CD4-positive, alpha-beta memory T cell (primary cell): ENCODE measurements around the gene CDC6. TPM values are rescaled to one million over a fixed set of nuclear protein-coding genes. Genes with fewer than 3 reads are reported as not detected.

Experiments
- CTCF ChIA-PET: fragments of 350-600 bp; sonication (Branson Sonifier 250); formaldehyde crosslinking; loops from one replicate; lab custom pipeline; 2021; ENCODE audit warnings: inconsistent platforms; ENCODE audit not compliant: partially characterized antibody; lab: Charles Lee
- POLR2A ChIA-PET: fragments of 350-600 bp; sonication (Branson Sonifier 250); formaldehyde crosslinking; loops from one replicate; lab custom pipeline; 2021; ENCODE audit not compliant: partially characterized antibody; lab: Charles Lee
- DNase-seq, 5 donors: peaks; one replicate each; pipeline versions ENCODE4 v3.0.0 to v3.0.0-alpha.2; 2020 to 2022; ENCODE audit warnings: mixed read lengths in 1 of 5
- H3K27ac ChIP-seq: one replicate; pipeline ENCODE4 v1.7.0; 2013; ENCODE audit warnings: low read depth, low read length
- H3K27me3 ChIP-seq: 2 replicates; pipeline ENCODE4 v1.7.0; 2013; ENCODE audit warnings: mild to moderate bottlenecking, low read length, moderate library complexity; ENCODE audit not compliant: insufficient read depth
- H3K36me3 ChIP-seq: 2 replicates; pipeline ENCODE4 v1.7.0; 2013; ENCODE audit warnings: mild to moderate bottlenecking, low read length, moderate library complexity; ENCODE audit not compliant: insufficient read depth
- H3K4me1 ChIP-seq: 2 replicates; pipeline ENCODE4 v1.7.0; 2013; ENCODE audit warnings: mild to moderate bottlenecking, low read length, moderate library complexity; ENCODE audit not compliant: insufficient read depth
- H3K4me3 ChIP-seq, 2 donors: one replicate each; pipeline ENCODE4 v1.7.0; 2013; ENCODE audit warnings: low read length in 2 of 2, mild to moderate bottlenecking in 1 of 2
- H3K9me3 ChIP-seq, 2 donors: one replicate each; pipeline ENCODE4 v1.7.0; 2013; ENCODE audit warnings: low read length in 2 of 2, control low read depth in 1 of 2; ENCODE audit not compliant: control insufficient read depth in 1 of 2
- H3K27ac Mint-ChIP-seq, 7 donors: one replicate each; pipeline ENCODE4 v1.8.0; 2020 to 2021; ENCODE audit warnings: mixed read lengths in 7 of 7, mild to moderate bottlenecking in 6 of 7, inconsistent platforms in 3 of 7, moderate library complexity in 3 of 7
- H3K27me3 Mint-ChIP-seq, 2 donors: one replicate each; pipeline ENCODE4 v1.8.0; 2020 to 2021; ENCODE audit warnings: mixed read lengths in 2 of 2
- H3K36me3 Mint-ChIP-seq, 2 donors: one replicate each; pipeline ENCODE4 v1.8.0; 2020 to 2021; ENCODE audit warnings: mixed read lengths in 2 of 2, inconsistent platforms in 1 of 2, mild to moderate bottlenecking in 1 of 2
- H3K4me1 Mint-ChIP-seq, 4 donors: one replicate each; pipeline ENCODE4 v1.8.0; 2020 to 2021; ENCODE audit warnings: mixed read lengths in 4 of 4, mild to moderate bottlenecking in 1 of 4
- H3K4me3 Mint-ChIP-seq, 8 donors: one replicate each; pipeline ENCODE4 v1.8.0; 2020 to 2021; ENCODE audit warnings: mixed read lengths in 8 of 8, mild to moderate bottlenecking in 7 of 8, moderate library complexity in 6 of 8, inconsistent platforms in 3 of 8
- H3K9me3 Mint-ChIP-seq, 8 donors: one replicate each; pipeline ENCODE4 v1.8.0; 2020 to 2021; ENCODE audit warnings: mixed read lengths in 8 of 8, mild to moderate bottlenecking in 5 of 8, inconsistent platforms in 3 of 8, moderate library complexity in 1 of 8
- intact Hi-C: fragments of 100-400 bp; cut with micrococcal nuclease; formaldehyde crosslinking; loops from one replicate; pipeline ENCODE4 v1.15.1; 2023
- polyA plus RNA-seq, 2 donors: library from polyadenylated mRNA; unstranded; fragments of 300-500 nt; fragmentation: Illumina TruSeq; gene quantifications; one replicate each; pipeline ENCODE4 v1.2.3, GENCODE V29; 2021
- total RNA-seq, 2 experiments: library from RNA; stranded (reverse); gene quantifications; one replicate each; pipeline ENCODE4 v1.2.3, GENCODE V29; 2021

Gene CDC6
- total and polyA plus RNA-seq, 4 experiments from 2014 or later: 0.61 to 2.1 (median 0.79) TPM

- H3K27me3 Mint-ChIP-seq: no peaks in the 10 kb centered on the region
- peaks cover 9 to 31% of the 10 kb centered on the region in 2 donors for H3K36me3 Mint-ChIP-seq
- Histone ChIP-seq H3K27me3 (no peaks in the 10 kb centered on the region), H3K36me3 (peaks cover 10% of the 10 kb centered on the region), H3K4me3 (no peak overlapping the region), H3K4me1 (peaks cover 76% of the 10 kb centered on the region), H3K9me3 (no peaks in the 10 kb centered on the region), H3K27ac (peak overlapping the region; percentile 40)
- H3K9me3 Mint-ChIP-seq: no peaks in the 10 kb centered on the region
- ChIA-PET CTCF (interaction anchor here (1.0 to 4.5 kb wide), 4 partner anchors 13 to 32 kb away, joined by 3 to 46 read pairs (median 6); no protein-coding TSS in a partner anchor), POLR2A (interaction anchor here (29.0 kb wide), 1 partner anchor 24 kb away, joined by 1054 read pairs; the partner anchor contains the start of gene RARA)
- H3K4me1 Mint-ChIP-seq: peaks cover 37 to 75% (median 62%) of the 10 kb centered on the region in 4 donors
- intact Hi-C loops: no loop called here
- DNase-seq: no peak
- H3K4me3 Mint-ChIP-seq: peak overlapping the region in 2 of 8 donors; percentile 20 to 42
- peak overlapping the region; percentile 90 to 99 (median 98) for H3K27ac Mint-ChIP-seq
Measured at GRCh38 chr17:40338941-40339649, 51.4 kb downstream of the CDC6 start.

GRCh38 chr17:40340327-40340726, 52.6 kb downstream of the CDC6 start:
- H3K4me3 ChIP-seq: no peak overlapping the region
- no peaks in the 10 kb centered on the region for H3K27me3 ChIP-seq
- CTCF ChIA-PET: interaction anchor here (0.6 to 4.5 kb wide), 15 partner anchors 12 to 193 kb away, joined by 3 to 46 read pairs (median 4); no protein-coding TSS in a partner anchor
- intact Hi-C loops: no loop called here
- H3K4me3 Mint-ChIP-seq: peak overlapping the region in 4 of 8 donors; percentile 84 to 88 (median 85)
- H3K27ac ChIP-seq: peak overlapping the region; percentile 90
- H3K36me3 ChIP-seq: peaks cover 10% of the 10 kb centered on the region
- no peaks in the 10 kb centered on the region for H3K9me3 ChIP-seq
- no peaks in the 10 kb centered on the region for H3K9me3 Mint-ChIP-seq
- no peak for DNase-seq
- peaks cover 77% of the 10 kb centered on the region for H3K4me1 ChIP-seq
- POLR2A ChIA-PET: interaction anchor here (1.0 to 29.0 kb wide), 4 partner anchors 11 to 207 kb away, joined by 3 to 1054 read pairs (median 4); partner anchors contain the start of gene RARA
- H3K4me1 Mint-ChIP-seq: peaks cover 36 to 74% (median 63%) of the 10 kb centered on the region in 4 donors
- peak overlapping the region; percentile 90 to 99 (median 98) for H3K27ac Mint-ChIP-seq
- H3K27me3 Mint-ChIP-seq: no peaks in the 10 kb centered on the region
- H3K36me3 Mint-ChIP-seq: peaks cover 9 to 31% of the 10 kb centered on the region in 2 donors

- peaks cover 85% of the 10 kb centered on the region for H3K4me1 ChIP-seq
- intact Hi-C loops: loop anchor here (1.0 kb wide), 3 partner anchors 15 to 38 kb away; no protein-coding TSS in a partner anchor
- H3K36me3 ChIP-seq: peaks cover 10% of the 10 kb centered on the region
- peak overlapping the region; percentile 90 for H3K27ac ChIP-seq
- CTCF ChIA-PET: interaction anchor here (0.7 to 4.5 kb wide), 15 partner anchors 11 to 193 kb away, joined by 3 to 46 read pairs (median 3); no protein-coding TSS in a partner anchor
- peak; percentile 84 to 95 (median 87) for DNase-seq
- peak overlapping the region; percentile 84 to 88 (median 86) for H3K4me3 Mint-ChIP-seq
- H3K27me3 ChIP-seq: no peaks in the 10 kb centered on the region
- H3K4me1 Mint-ChIP-seq: peaks cover 40 to 81% (median 69%) of the 10 kb centered on the region in 4 donors
- no peaks in the 10 kb centered on the region for H3K9me3 ChIP-seq
- peak overlapping the region; percentile 90 to 99 (median 98) for H3K27ac Mint-ChIP-seq
- H3K36me3 Mint-ChIP-seq: peaks cover 9 to 31% of the 10 kb centered on the region in 2 donors
- peak overlapping the region; percentile 51 to 69 for H3K4me3 ChIP-seq
- H3K9me3 Mint-ChIP-seq: no peaks in the 10 kb centered on the region
- POLR2A ChIA-PET: interaction anchor here (0.5 to 29.0 kb wide), 6 partner anchors 10 to 1589 kb away, joined by 3 to 1054 read pairs (median 3); partner anchors contain the start of genes ODAD4 and RARA
- H3K27me3 Mint-ChIP-seq: no peaks in the 10 kb centered on the region
Measured at GRCh38 chr17:40340880-40341807, 53.5 kb downstream of the CDC6 start.

- H3K27ac ChIP-seq: peak overlapping the region; percentile 90
Measured at GRCh38 chr17:40341808-40342503, 54.3 kb downstream of the CDC6 start.

GRCh38 chr17:40342504-40343218, 55.0 kb downstream of the CDC6 start:
- no peaks in the 10 kb centered on the region for H3K27me3 Mint-ChIP-seq
- POLR2A ChIA-PET: interaction anchor here (1.0 to 29.0 kb wide), 3 partner anchors 9 to 28 kb away, joined by 4 to 1054 read pairs (median 6); partner anchors contain the start of gene RARA

More at GRCh38 chr17:40341808-40342503, 54.3 kb downstream of the CDC6 start:
- intact Hi-C loops: loop anchor here (1.0 kb wide), 3 partner anchors 16 to 39 kb away; no protein-coding TSS in a partner anchor
- Mint-ChIP-seq H3K27ac (peak overlapping the region; percentile 70 to 99 (median 98)), H3K4me3 (peak overlapping the region; percentile 63 to 92 (median 86)), H3K4me1 (peaks cover 43 to 86% (median 73%) of the 10 kb centered on the region in 4 donors), H3K9me3 (no peaks in the 10 kb centered on the region), H3K36me3 (peaks cover 9 to 31% of the 10 kb centered on the region in 2 donors), H3K27me3 (no peaks in the 10 kb centered on the region)
- peaks cover 90% of the 10 kb centered on the region for H3K4me1 ChIP-seq
- ChIA-PET POLR2A (interaction anchor here (2.2 to 29.0 kb wide), 2 partner anchors 10 to 27 kb away, joined by 6 to 1054 read pairs; partner anchors contain the start of gene RARA), CTCF (interaction anchor here (1.2 to 4.5 kb wide), 8 partner anchors 13 to 190 kb away, joined by 3 to 46 read pairs (median 11); no protein-coding TSS in a partner anchor)
- peak overlapping the region; percentile 51 to 69 for H3K4me3 ChIP-seq
- peaks cover 10% of the 10 kb centered on the region for H3K36me3 ChIP-seq
- no peak for DNase-seq
- no peaks in the 10 kb centered on the region for H3K9me3 ChIP-seq
- H3K27me3 ChIP-seq: no peaks in the 10 kb centered on the region

More at GRCh38 chr17:40342504-40343218, 55.0 kb downstream of the CDC6 start:
- DNase-seq: no peak
- Mint-ChIP-seq H3K36me3 (peaks cover 9 to 27% of the 10 kb centered on the region in 2 donors), H3K4me3 (peak overlapping the region; percentile 61 to 92 (median 74)), H3K4me1 (peaks cover 47 to 86% (median 70%) of the 10 kb centered on the region in 4 donors), H3K27ac (peak overlapping the region; percentile 53 to 95 (median 91)), H3K9me3 (no peaks in the 10 kb centered on the region)
- no peaks in the 10 kb centered on the region for H3K9me3 ChIP-seq
- no peaks in the 10 kb centered on the region for H3K27me3 ChIP-seq
- peak overlapping the region; percentile 90 for H3K27ac ChIP-seq
- no peak overlapping the region for H3K4me3 ChIP-seq
- peaks cover 10% of the 10 kb centered on the region for H3K36me3 ChIP-seq
- intact Hi-C loops: no loop called here
- peaks cover 90% of the 10 kb centered on the region for H3K4me1 ChIP-seq
- CTCF ChIA-PET: interaction anchor here (1.6 to 4.5 kb wide), 6 partner anchors 11 to 36 kb away, joined by 3 to 46 read pairs (median 18); no protein-coding TSS in a partner anchor
